ENCODE results near the gene ATG101. TPM values are rescaled to one million over a fixed set of nuclear protein-coding genes. Genes with fewer than 3 reads are reported as not detected.

The ATG101 gene
- total and polyA plus RNA-seq, 2 of the 13 experiments (the other 11 are each of a cell fraction or from before 2014, with no cell fraction given): 58.2 to 67.7 TPM

- no peak for TF ChIP-seq ZFP62 (CRISPR knock-in tag; IDR thresholded peaks at IDR 0.05)
- 0 out of 2 replicates have a peak, but pooled peaks have one; percentile 13 for TF ChIP-seq HOMEZ (CRISPR knock-in tag; IDR thresholded peaks at IDR 0.05; ENCODE audit: low read depth)
- no peak for TF ChIP-seq ZNF124 (CRISPR knock-in tag; IDR thresholded peaks at IDR 0.05)
- no peak for TF ChIP-seq TCF12 (IDR thresholded peaks at IDR 0.05)
- TF ChIP-seq TCF12 (CRISPR knock-in tag; IDR thresholded peaks at IDR 0.05): no peak
- TF ChIP-seq ZNF205 (CRISPR knock-in tag; IDR thresholded peaks at IDR 0.05): no peak
- TF ChIP-seq DRAP1 (CRISPR knock-in tag; IDR thresholded peaks at IDR 0.05): no peak; the same call in 1 of the 2 replicates
- no peak for TF ChIP-seq SMC3 (IDR thresholded peaks at IDR 0.05; ENCODE audit: low read length)
- TF ChIP-seq ATF6 (CRISPR knock-in tag; conservative IDR thresholded peaks at IDR 0.05): no peak
- no peak for TF ChIP-seq ASH2L (IDR thresholded peaks at IDR 0.05; ENCODE audit: insufficient read length, low read depth, low read length)
- TF ChIP-seq SOX6 (IDR thresholded peaks at IDR 0.05): no peak
- TF ChIP-seq SOX6 (CRISPR knock-in tag; IDR thresholded peaks at IDR 0.05): peak; percentile 58
- no peak for TF ChIP-seq ZNF850 (CRISPR knock-in tag; conservative IDR thresholded peaks at IDR 0.05)
- no peak for TF ChIP-seq PHF5A (CRISPR knock-in tag; IDR thresholded peaks at IDR 0.05; ENCODE audit: low read depth, unreplicated experiment)
- no peak for TF ChIP-seq CENPT (CRISPR knock-in tag; IDR thresholded peaks at IDR 0.05; ENCODE audit: low read depth)
- no peak for TF ChIP-seq PTBP1 (IDR thresholded peaks at IDR 0.05; ENCODE audit: low read depth, low read length, poor library complexity, severe bottlenecking)
- no peak for TF ChIP-seq PCBP1 (IDR thresholded peaks at IDR 0.05; ENCODE audit: borderline replicate concordance, low read depth, low read length)
- TF ChIP-seq ISX (CRISPR knock-in tag; conservative IDR thresholded peaks at IDR 0.05): no peak
- TF ChIP-seq ZFX (CRISPR knock-in tag; IDR thresholded peaks at IDR 0.05; ENCODE audit: low read depth): peak; percentile 80
- no peak for TF ChIP-seq ZNF138 (CRISPR knock-in tag; IDR thresholded peaks at IDR 0.05; ENCODE audit: low read depth)
- TF ChIP-seq BCL6 (CRISPR knock-in tag; IDR thresholded peaks at IDR 0.05): 0 out of 2 replicates have a peak, but pooled peaks have one; percentile 25
- peak; percentile 94 for TF ChIP-seq FOXA3 (CRISPR knock-in tag; IDR thresholded peaks at IDR 0.05)
- TF ChIP-seq ZNF33B (CRISPR knock-in tag; IDR thresholded peaks at IDR 0.05): no peak
- no peak for TF ChIP-seq SIN3A (IDR thresholded peaks at IDR 0.05; ENCODE audit: borderline replicate concordance, low read depth, low read length)
- peak; percentile 77; the same call in 1 of the 2 replicates for TF ChIP-seq SNAPC2 (CRISPR knock-in tag; IDR thresholded peaks at IDR 0.05)
- no peak for TF ChIP-seq EED (CRISPR knock-in tag; IDR thresholded peaks at IDR 0.05)
- no peak for TF ChIP-seq IRF2 (CRISPR knock-in tag; IDR thresholded peaks at IDR 0.05)
- TF ChIP-seq ZBTB7A (CRISPR knock-in tag; IDR thresholded peaks at IDR 0.05): 0 out of 2 replicates have a peak, but pooled peaks have one; percentile 11
Observed at GRCh38 chr12:52119398-52120254, 49.8 kb downstream of the ATG101 start (continued).

Measured in HepG2 (cell line).